AG04450 (cell line): ENCODE measurements around the gene KRTAP5-11. TPM values are rescaled to one million over a fixed set of nuclear protein-coding genes. Genes with fewer than 3 reads are reported as not detected.
"Not testable (repeated sequence)": the region's sequence is repeated elsewhere in the genome, so short reads cannot be mapped to it uniquely, and the experiment has no call there.

ENCODE experiments used
- CTCF ChIA-PET: fragments of 300-600, 350-600 bp; formaldehyde crosslinking; extraction: SDS; loops from one replicate; lab custom pipeline; 2022; ENCODE audit warnings: antibody characterized with exemption, inconsistent platforms; lab: Charles Lee
- POLR2A ChIA-PET: fragments of 350-600 bp; formaldehyde crosslinking; extraction: SDS; loops from one replicate; lab custom pipeline; 2021; ENCODE audit warnings: antibody characterized with exemption, inconsistent platforms; lab: Yijun Ruan, JAX
- DNase-seq: peaks from one replicate; pipeline ENCODE4 v3.0.0-alpha.2; 2011; ENCODE audit warnings: low read depth, low spot score
- H3K27ac ChIP-seq: one replicate; pipeline ENCODE4 v1.5.1; 2012; ENCODE audit warnings: low read depth, low read length, control low read depth
- H3K27me3 ChIP-seq: one replicate; pipeline ENCODE4 v1.6.0; 2012; ENCODE audit warnings: low read length; ENCODE audit not compliant: control insufficient read depth, insufficient read depth
- H3K4me3 ChIP-seq: 2 replicates; pipeline ENCODE4 v1.5.1; 2011; ENCODE audit warnings: mild to moderate bottlenecking, low read depth, low read length, control low read depth
- H3K9me3 ChIP-seq: 2 replicates; pipeline ENCODE4 v1.5.1; 2012; ENCODE audit warnings: low read length; ENCODE audit not compliant: control insufficient read depth, insufficient read depth
- polyA plus RNA-seq: library from polyadenylated mRNA; depleted of rRNA; stranded (reverse); fragments of >200 nt; gene quantifications from 2 replicates; pipeline ENCODE4 v1.2.3, GENCODE V29; 2011
- TF ChIP-seq, protein P1 (sequence below): IDR thresholded peaks from 2 replicates; pipeline ENCODE4 v1.5.1; 2011; ENCODE audit warnings: low read depth, low read length, control low read depth, inconsistent platforms

The KRTAP5-11 gene
- polyA plus RNA-seq, 1 experiment = not detected

DNA sequence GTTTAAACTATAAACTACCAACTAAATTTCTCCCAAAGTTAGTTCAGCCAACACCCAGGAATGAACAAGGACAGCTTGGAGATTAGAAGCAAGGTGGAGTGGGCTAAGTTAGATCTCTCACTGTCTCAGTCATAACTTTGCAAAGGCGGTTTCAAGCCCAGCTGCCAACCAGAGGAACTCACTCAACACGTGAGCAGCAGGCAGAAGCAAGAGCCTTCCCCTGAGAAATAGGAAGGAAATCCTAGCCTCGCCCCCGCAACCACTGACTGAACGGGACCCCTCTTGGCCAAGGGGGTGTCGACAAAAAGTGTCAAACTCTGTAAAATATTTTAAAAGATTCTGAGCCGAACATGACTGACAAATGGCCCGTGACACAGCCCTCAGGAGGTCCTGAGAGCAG is 38.8 kb downstream of the KRTAP5-11 start:
- Histone ChIP-seq H3K4me3 (no peak overlapping the region), H3K27ac (no peak overlapping the region), H3K27me3 (no peaks in the 10 kb centered on the region), H3K9me3 (peaks cover 5% of the 10 kb centered on the region)
- ChIA-PET CTCF (no interaction called here), POLR2A (no interaction called here)
- TF ChIP-seq, protein P1, sequence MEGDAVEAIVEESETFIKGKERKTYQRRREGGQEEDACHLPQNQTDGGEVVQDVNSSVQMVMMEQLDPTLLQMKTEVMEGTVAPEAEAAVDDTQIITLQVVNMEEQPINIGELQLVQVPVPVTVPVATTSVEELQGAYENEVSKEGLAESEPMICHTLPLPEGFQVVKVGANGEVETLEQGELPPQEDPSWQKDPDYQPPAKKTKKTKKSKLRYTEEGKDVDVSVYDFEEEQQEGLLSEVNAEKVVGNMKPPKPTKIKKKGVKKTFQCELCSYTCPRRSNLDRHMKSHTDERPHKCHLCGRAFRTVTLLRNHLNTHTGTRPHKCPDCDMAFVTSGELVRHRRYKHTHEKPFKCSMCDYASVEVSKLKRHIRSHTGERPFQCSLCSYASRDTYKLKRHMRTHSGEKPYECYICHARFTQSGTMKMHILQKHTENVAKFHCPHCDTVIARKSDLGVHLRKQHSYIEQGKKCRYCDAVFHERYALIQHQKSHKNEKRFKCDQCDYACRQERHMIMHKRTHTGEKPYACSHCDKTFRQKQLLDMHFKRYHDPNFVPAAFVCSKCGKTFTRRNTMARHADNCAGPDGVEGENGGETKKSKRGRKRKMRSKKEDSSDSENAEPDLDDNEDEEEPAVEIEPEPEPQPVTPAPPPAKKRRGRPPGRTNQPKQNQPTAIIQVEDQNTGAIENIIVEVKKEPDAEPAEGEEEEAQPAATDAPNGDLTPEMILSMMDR = no peak
- DNase-seq = no peak

DNA sequence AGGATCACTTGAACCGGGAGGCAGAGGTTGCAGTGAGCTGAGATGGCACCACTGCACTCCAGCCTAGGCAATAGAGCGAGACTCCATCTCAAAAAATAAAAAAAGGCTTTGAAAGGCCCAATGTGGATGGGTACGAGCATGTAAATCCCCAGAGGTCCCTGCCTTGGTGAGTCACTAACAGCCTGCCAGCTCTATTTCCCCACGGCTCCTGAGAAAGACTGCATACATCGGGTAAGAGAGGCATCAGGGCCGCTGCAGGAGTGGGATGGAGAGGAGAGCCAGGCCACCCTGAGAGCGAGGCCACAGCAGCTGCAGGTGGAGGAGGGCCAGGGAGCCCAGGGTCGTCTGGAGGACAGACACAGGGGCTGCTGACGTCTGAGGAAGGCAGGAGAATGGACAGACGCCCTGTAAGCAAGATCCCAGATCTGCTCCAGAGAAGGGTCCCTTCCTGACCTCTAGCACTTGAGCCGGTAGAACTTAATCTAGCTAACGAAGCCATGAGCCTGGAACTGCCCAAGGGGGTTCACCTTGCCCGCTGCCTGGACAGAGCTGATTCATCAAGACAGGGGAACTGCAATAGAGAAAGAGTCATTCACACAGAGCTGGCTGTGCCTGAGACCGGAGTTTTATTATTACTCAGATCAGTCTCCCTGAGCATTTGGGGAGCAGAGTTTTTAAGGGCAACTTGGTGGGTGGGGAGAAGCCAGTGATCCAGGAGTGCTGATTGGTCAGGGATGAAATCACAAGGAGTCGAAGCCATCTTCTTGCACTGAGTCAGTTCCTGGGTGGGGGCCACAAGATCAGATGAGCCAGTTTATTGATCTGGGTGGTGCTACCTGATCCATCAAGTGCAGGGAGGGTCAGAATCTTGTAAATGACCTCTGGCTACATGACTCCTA is 39.5 kb downstream of the KRTAP5-11 start:
- Histone ChIP-seq H3K27ac (no peak overlapping the region), H3K4me3 (no peak overlapping the region), H3K9me3 (peaks cover 5% of the 10 kb centered on the region), H3K27me3 (no peaks in the 10 kb centered on the region)
- DNase-seq = no peak
- TF ChIP-seq, protein P1 = no peak
- ChIA-PET CTCF (no interaction called here), POLR2A (no interaction called here)

DNA sequence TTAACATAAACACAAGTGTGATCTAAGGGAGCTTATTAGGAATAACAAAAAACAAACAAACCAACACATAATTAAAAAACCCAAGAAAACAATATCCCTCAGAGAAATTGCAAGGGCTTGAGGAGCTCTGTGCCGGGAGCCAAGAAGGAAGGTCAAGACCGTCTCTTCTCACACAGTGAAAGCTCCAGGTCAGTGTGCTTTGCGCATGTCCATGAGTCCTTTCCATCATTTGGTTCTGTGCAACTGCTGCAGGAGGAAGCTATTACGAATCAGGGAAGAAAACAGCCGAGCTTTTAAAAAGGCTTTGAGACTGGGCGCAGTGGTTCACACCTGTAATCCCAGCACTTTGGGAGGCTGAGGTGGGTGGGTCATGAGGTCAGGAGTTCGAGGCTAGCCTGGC is 40.3 kb downstream of the KRTAP5-11 start:
- H3K27me3 ChIP-seq = no peaks in the 10 kb centered on the region
- peaks cover 5% of the 10 kb centered on the region for H3K9me3 ChIP-seq
- CTCF ChIA-PET = no interaction called here
- H3K4me3 ChIP-seq = no peak overlapping the region
- no peak overlapping the region for H3K27ac ChIP-seq
- POLR2A ChIA-PET = no interaction called here
- no peak for DNase-seq
- TF ChIP-seq, protein P1 = no peak

DNA sequence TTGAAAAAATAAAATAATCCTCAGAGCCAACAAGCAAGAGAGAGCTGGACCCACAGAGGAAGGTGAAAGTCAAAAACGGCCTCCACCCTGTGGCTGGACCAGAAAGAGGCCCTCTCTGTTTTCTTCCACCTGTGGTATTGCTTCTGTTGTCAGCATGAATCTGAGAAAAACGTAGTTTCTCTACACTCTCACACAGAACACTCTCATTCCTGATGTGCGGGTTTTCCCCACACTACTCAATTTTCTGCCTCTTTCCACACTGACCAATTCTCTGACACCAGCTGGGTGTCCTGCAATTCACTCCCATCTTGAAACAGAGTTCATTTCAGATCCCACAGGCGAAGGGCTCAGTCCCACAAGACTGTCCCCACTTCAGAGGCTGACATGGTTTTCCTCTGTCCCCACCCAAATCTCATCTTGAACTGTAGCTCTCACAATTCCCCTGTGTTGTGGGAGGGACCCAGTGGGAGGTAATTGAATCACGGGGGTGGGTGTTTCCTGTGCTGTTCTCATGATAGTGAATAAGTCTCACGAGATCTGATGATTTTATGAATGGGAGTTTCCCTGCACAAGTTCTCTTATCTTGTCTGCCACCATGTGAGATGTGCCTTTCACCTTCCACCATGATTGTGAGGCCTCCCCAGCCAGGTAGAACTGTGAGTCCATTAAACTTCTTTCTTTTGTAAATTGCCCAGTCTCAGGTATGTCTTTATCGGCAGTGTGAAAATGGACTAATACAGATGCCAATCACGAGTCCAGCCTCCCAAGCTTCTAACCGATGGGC is 42.0 kb downstream of the KRTAP5-11 start:
- H3K9me3 ChIP-seq, POLR2A ChIA-PET, CTCF ChIA-PET, H3K4me3 ChIP-seq, DNase-seq, H3K27ac ChIP-seq, H3K27me3 ChIP-seq: not testable (repeated sequence)

DNA sequence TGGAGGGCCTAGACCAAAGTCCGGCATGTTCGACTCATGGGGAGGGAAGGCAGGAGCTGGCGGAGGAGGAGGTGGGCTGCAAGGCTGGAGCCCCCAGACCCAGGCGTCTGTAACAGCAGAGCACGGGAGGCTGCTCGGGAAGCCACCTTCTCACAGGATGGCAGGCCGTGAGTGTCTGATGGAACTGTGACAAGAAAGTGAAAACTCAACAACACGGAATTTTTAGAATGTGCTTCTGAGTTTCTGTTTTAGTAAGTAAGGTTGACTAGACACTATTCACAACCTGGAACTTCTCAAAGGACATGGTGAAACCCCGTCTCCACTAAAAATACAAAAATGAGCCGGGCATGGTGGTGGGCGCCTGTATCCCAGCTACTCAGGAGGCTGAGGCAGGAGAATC is 42.7 kb downstream of the KRTAP5-11 start:
- POLR2A ChIA-PET, CTCF ChIA-PET, H3K27me3 ChIP-seq, H3K27ac ChIP-seq, H3K4me3 ChIP-seq, DNase-seq, H3K9me3 ChIP-seq: not testable (repeated sequence)

DNA sequence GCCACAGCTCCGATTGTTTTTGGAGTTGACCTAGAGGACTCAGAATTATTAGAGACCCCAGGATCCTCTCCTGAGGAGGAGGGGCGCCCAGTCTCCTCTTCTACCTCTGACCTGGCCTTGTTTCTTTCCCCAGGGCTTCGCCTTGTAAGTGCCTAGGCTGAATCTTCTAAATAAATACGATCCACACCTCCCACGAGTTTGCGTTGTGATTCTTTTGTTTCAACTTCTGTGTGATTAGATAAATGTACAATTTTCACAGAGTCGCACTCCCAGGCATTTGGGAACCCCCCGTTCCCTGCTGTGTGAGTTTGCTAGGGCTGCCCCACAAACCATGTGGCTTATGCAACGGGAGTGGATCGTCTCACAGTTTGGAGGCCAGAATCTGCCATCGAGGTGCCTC is 43.7 kb downstream of the KRTAP5-11 start:
- Histone ChIP-seq H3K27ac (no peak overlapping the region), H3K4me3 (no peak overlapping the region), H3K9me3 (no peaks in the 10 kb centered on the region; the same call in 1 of the 2 replicates), H3K27me3 (peaks cover 2% of the 10 kb centered on the region)
- CTCF ChIA-PET = no interaction called here
- DNase-seq = no peak
- POLR2A ChIA-PET = no interaction called here
- TF ChIP-seq, protein P1 = no peak
